ENCODE results near the gene FSTL5. TPM values are rescaled to one million over a fixed set of nuclear protein-coding genes. Genes with fewer than 3 reads are reported as not detected.

FSTL5 gene
- total and polyA plus RNA-seq, 2 of the 8 experiments (the other 6 are each of a cell fraction or from before 2014, with no cell fraction given) = 0.09 to 0.32 TPM

DNA sequence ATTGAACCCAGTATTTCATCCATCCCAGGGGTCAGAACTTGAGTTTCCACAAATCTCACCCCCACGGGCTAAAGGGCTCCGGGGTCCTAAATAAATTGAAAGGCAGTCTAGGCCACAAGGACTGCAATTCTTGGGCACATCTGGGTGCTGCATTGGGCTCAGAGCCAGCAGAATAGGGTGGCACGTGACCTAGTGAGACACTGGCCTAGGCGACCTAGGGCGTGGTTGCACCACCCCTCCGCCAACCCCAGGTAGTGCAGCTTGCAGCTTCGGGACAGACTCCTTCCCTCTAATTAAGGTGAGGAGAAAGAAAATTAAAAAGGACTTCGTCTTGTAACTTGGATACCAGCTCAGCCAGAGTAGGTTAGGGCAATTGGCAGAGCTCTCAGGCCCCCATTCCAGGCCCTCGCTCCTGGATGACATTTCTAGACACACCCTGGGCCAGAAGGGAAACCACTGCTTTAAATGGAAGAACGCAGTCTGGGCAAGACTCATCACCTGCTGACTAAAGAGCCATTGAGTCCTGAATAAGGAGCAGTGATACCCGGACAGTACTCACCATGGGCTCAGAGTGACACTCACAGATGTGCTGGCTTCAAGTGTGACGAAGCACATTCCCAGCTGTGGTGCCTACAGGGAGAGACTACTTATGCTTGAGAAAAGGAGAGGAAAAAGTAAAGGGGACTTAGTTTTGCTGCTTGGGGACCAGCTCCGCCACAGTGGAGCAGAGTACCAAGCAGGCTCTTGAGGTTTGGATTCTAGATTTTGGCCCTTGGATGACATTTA lies 735.4 kb downstream of the FSTL5 start:
- Histone ChIP-seq H4K5ac (ENCODE audit: insufficient read length, low read depth, low read length) (no peak overlapping the region), H2BK120ac (replicated peaks; ENCODE audit: low read depth, low read length) (no peak overlapping the region), H3K4me3 (ENCODE audit: extremely low read depth in 1 of 4, insufficient read depth in 2 of 4, low read depth in 3 of 4, low read length in 4 of 4) (no peak overlapping the region), H3K4me2 (ENCODE audit: insufficient read depth in 1 of 2, low read depth in 2 of 2, low read length in 2 of 2) (no peak overlapping the region), H3K18ac (ENCODE audit: extremely low read depth, low read length) (no peak overlapping the region), H3K79me1 (ENCODE audit: low read depth, low read length) (no peaks in the 10 kb centered on the region), H3K14ac (ENCODE audit: insufficient read length) (no peak overlapping the region), H3K23ac (ENCODE audit: insufficient read length) (no peak overlapping the region), H3K56ac (replicated peaks; ENCODE audit: insufficient read length, low read depth, low read length) (no peak overlapping the region), H2BK12ac (ENCODE audit: low read depth, low read length) (no peak overlapping the region), H3K27ac (ENCODE audit: low read depth, low read length) (no peak overlapping the region), H3K79me2 (ENCODE audit: control insufficient read depth in 1 of 2, insufficient read depth in 2 of 2, low read length in 2 of 2) (no peaks in the 10 kb centered on the region), H3K36me3 (ENCODE audit: control insufficient read depth in 2 of 4, insufficient read depth in 4 of 4, low read length in 3 of 4) (no peaks in the 10 kb centered on the region), H3K27me3 (replicated peaks in 1 of 4; ENCODE audit: control insufficient read depth in 3 of 4, extremely low read depth in 1 of 4, insufficient read depth in 3 of 4, low read length in 3 of 4) (no peaks in the 10 kb centered on the region), H2BK20ac (ENCODE audit: low read length) (no peak overlapping the region), H2BK15ac (ENCODE audit: low read length) (no peak overlapping the region), H2AFZ (ENCODE audit: low read length) (no peak overlapping the region), H3K23me2 (ENCODE audit: low read depth, low read length) (no peaks in the 10 kb centered on the region), H4K8ac (ENCODE audit: extremely low read depth, insufficient read depth, low read length) (no peak overlapping the region), H2BK5ac (ENCODE audit: low read depth, low read length) (no peak overlapping the region), H3K9ac (replicated peaks in 1 of 4; ENCODE audit: extremely low read depth in 1 of 4, low read depth in 3 of 4, low read length in 3 of 4) (no peak overlapping the region), H3K4ac (replicated peaks; ENCODE audit: insufficient read length, low read depth, low read length) (no peak overlapping the region), H2AK5ac (ENCODE audit: low read depth, low read length) (no peak overlapping the region), H3K9me3 (ENCODE audit: insufficient read depth in 2 of 2, low read depth in 1 of 2, low read length in 1 of 2) (no peaks in the 10 kb centered on the region), H4K91ac (replicated peaks; ENCODE audit: insufficient read length, low read length) (no peak overlapping the region), H4K20me1 (replicated peaks in 1 of 2; ENCODE audit: control insufficient read depth in 1 of 2, insufficient read depth in 2 of 2, low read length in 2 of 2) (no peaks in the 10 kb centered on the region), H3K4me1 (replicated peaks in 1 of 4; ENCODE audit: control insufficient read depth in 3 of 4, insufficient read depth in 4 of 4, low read length in 3 of 4) (no peaks in the 10 kb centered on the region)
- POLR2A ChIA-PET (ENCODE audit: partially characterized antibody) = no interaction called here
- WGBS, 2 experiments (ENCODE audit: extremely low coverage in 1 of 2, insufficient coverage in 1 of 2, insufficient read length in 1 of 2, insufficient replicate concordance in 2 of 2, low coverage in 1 of 2, low lambda C conversion rate in 2 of 2, missing lambda C conversion rate in 1 of 2) = 93% methylated on average over 12 of the region's 13 CpGs; no CpG with 5 or more reads in 1 of the 2 experiments
- DNase-seq (ENCODE audit: low read depth in 1 of 2, low spot score in 2 of 2) (no peak), FAIRE-seq (no peak)
- CTCF ChIA-PET (ENCODE audit: partially characterized antibody) = interaction anchor here (1.7 to 2.6 kb wide), 2 partner anchors 8 to 11 kb away, joined by 5 to 9 read pairs; no protein-coding TSS in a partner anchor
- no peak for TF ChIP-seq CBX5 (IDR thresholded peaks at IDR 0.05; ENCODE audit: low read depth, low read length)
- TF ChIP-seq RAD21 (IDR thresholded peaks at IDR 0.05 in 1 of 2, conservative IDR thresholded peaks at IDR 0.05 in 1 of 2; ENCODE audit: low read depth in 2 of 2, low read length in 2 of 2) = no peak
- TF ChIP-seq TAF7 (optimal IDR thresholded peaks at IDR 0.05; ENCODE audit: borderline replicate concordance, low read depth, low read length) = no peak
- no peak for TF ChIP-seq BRCA1 (IDR thresholded peaks at IDR 0.05; ENCODE audit: low read depth, low read length)
- no peak for TF ChIP-seq TCF12 (IDR thresholded peaks at IDR 0.05; ENCODE audit: low read depth, low read length)
- TF ChIP-seq POLR2A (IDR thresholded peaks at IDR 0.05; ENCODE audit: control extremely low read depth in 1 of 2, low read depth in 2 of 2, low read length in 2 of 2) = no peak
- no peak for TF ChIP-seq BACH1 (IDR thresholded peaks at IDR 0.05; ENCODE audit: low read length)
- TF ChIP-seq TAF1 (IDR thresholded peaks at IDR 0.05; ENCODE audit: low read depth, low read length) = no peak
- TF ChIP-seq SIX5 (IDR thresholded peaks at IDR 0.05; ENCODE audit: low read depth, low read length) = no peak

All from H1 (cell line).